H1 (cell line): ENCODE data around the gene GARNL3.
A peak's percentile ranks its signal among the peaks of the same experiment; 100 is the strongest.

ENCODE experiments used
- POLR2A ChIP-seq, 2 experiments: IDR thresholded peaks; 1 replicate in 1 of 2; 2 replicates in 1 of 2; pipeline ENCODE4 v1.6.1; 2011; ENCODE audit warnings: low read depth in 2 of 2, low read length in 2 of 2, mild to moderate bottlenecking in 2 of 2; ENCODE audit errors: control extremely low read depth in 1 of 2
- SIN3A ChIP-seq, 2 experiments: IDR thresholded peaks in 1 of 2; conservative IDR thresholded peaks in 1 of 2; 2 replicates each; pipeline ENCODE4 v1.6.1; 2011 to 2012; ENCODE audit warnings: low read length in 2 of 2, improper control_type of control experiment in 1 of 2, low read depth in 1 of 2, mild to moderate bottlenecking in 1 of 2
- TF ChIP-seq, protein P1 (sequence below), 3 experiments: IDR thresholded peaks; 1 replicate in 2 of 3; 2 replicates in 1 of 3; pipeline versions ENCODE4 v1.5.1 to v1.6.1; 2011; ENCODE audit warnings: low read length in 3 of 3, mild to moderate bottlenecking in 3 of 3, inconsistent platforms in 2 of 3, low read depth in 1 of 3, moderate library complexity in 1 of 3; ENCODE audit not compliant: insufficient read depth in 1 of 3; ENCODE audit errors: control extremely low read depth in 1 of 3
- TF ChIP-seq, protein P2 (sequence below): IDR thresholded peaks from 2 replicates; pipeline ENCODE4 v1.6.1; 2012; ENCODE audit warnings: inconsistent platforms

DNA sequence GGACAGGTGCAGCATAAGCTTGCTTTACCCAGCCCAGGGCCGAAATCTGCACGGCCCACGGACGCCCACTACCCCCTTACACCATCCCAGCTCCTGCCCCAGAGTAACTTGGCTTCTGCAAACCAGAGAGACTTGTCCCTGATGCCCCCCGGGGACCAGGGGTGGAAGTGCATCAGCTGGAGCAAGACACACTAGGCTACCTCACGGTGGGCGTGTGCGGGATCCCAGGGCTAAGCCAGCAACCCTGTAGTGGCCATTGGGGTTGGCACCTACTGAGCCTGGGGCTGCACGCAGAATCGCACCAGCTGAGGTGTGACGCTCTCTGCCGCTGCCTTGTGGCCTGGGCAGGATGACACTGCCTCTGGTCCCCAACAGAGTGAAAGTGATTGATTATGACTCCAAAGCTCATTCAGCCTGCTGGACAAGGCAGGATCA is 153.5 kb downstream of the GARNL3 start:
- no peak for TF ChIP-seq POLR2A (IDR thresholded peaks at IDR 0.05; ENCODE audit: control extremely low read depth in 1 of 2, low read depth in 2 of 2, low read length in 2 of 2)
- TF ChIP-seq, protein P1, sequence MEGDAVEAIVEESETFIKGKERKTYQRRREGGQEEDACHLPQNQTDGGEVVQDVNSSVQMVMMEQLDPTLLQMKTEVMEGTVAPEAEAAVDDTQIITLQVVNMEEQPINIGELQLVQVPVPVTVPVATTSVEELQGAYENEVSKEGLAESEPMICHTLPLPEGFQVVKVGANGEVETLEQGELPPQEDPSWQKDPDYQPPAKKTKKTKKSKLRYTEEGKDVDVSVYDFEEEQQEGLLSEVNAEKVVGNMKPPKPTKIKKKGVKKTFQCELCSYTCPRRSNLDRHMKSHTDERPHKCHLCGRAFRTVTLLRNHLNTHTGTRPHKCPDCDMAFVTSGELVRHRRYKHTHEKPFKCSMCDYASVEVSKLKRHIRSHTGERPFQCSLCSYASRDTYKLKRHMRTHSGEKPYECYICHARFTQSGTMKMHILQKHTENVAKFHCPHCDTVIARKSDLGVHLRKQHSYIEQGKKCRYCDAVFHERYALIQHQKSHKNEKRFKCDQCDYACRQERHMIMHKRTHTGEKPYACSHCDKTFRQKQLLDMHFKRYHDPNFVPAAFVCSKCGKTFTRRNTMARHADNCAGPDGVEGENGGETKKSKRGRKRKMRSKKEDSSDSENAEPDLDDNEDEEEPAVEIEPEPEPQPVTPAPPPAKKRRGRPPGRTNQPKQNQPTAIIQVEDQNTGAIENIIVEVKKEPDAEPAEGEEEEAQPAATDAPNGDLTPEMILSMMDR (IDR thresholded peaks at IDR 0.05; ENCODE audit: control extremely low read depth in 1 of 3, insufficient read depth in 1 of 3, low read depth in 1 of 3, low read length in 3 of 3), result peak; percentile 65 to 76 (median 70)
- TF ChIP-seq SIN3A (conservative IDR thresholded peaks at IDR 0.05 in 1 of 2, IDR thresholded peaks at IDR 0.05 in 1 of 2; ENCODE audit: low read depth in 1 of 2, low read length in 2 of 2), result 0 out of 4 replicates have a peak, but pooled peaks of 1 of the 2 experiments have one; percentile 17
- TF ChIP-seq, protein P2, sequence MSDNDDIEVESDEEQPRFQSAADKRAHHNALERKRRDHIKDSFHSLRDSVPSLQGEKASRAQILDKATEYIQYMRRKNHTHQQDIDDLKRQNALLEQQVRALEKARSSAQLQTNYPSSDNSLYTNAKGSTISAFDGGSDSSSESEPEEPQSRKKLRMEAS, result peak; percentile 59
